MM.1S (cell line): ENCODE results near the gene GNPTAB.

ENCODE experiments used
- EZH2 ChIP-seq: fragments of 300-600 bp; sonication (generic); optimal IDR thresholded peaks from 2 replicates; pipeline ENCODE3; 2017; ENCODE audit warnings: low read depth, mild to moderate bottlenecking, antibody characterized with exemption, low read length, mixed read lengths
- TF ChIP-seq, protein P1 (sequence below): fragments of 300-600 bp; sonication (generic); IDR thresholded peaks from 2 replicates; pipeline ENCODE4 v1.5.1; 2016; ENCODE audit warnings: antibody characterized with exemption, low read length, mixed read lengths

DNA sequence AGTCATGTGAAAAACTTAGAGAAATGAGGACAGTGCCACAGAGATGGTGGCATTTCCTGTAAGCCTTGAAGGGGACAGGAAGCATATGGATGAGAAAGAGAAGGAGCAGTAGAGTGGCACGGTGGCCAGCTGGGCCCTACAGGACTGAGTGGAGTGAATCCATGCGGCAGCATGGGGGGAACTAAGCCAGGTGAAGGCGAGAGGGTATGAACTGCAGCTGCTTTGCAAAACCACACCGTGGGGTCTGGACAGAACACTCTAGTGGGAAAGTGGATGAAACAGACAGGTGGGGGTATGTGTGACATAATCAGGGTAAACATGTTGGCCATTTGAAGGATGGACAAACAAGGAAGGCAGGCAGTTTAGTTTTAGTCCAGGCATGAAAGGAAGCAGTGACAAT lies 81.1 kb downstream of the GNPTAB start:
- TF ChIP-seq, protein P1, sequence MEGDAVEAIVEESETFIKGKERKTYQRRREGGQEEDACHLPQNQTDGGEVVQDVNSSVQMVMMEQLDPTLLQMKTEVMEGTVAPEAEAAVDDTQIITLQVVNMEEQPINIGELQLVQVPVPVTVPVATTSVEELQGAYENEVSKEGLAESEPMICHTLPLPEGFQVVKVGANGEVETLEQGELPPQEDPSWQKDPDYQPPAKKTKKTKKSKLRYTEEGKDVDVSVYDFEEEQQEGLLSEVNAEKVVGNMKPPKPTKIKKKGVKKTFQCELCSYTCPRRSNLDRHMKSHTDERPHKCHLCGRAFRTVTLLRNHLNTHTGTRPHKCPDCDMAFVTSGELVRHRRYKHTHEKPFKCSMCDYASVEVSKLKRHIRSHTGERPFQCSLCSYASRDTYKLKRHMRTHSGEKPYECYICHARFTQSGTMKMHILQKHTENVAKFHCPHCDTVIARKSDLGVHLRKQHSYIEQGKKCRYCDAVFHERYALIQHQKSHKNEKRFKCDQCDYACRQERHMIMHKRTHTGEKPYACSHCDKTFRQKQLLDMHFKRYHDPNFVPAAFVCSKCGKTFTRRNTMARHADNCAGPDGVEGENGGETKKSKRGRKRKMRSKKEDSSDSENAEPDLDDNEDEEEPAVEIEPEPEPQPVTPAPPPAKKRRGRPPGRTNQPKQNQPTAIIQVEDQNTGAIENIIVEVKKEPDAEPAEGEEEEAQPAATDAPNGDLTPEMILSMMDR: no peak
- no peak for TF ChIP-seq EZH2
